Activated CD8-positive, alpha-beta memory T cell treated with anti-CD3 and anti-CD28 coated beads, Interleukin-2, amount 50 U/mL, for 48 hours (primary cell): ENCODE results near the gene SEMA3F.
A peak's percentile ranks its signal among the peaks of the same experiment; 100 is the strongest.
"Not testable (repeated sequence)": the region's sequence is repeated elsewhere in the genome, so short reads cannot be mapped to it uniquely, and the experiment has no call there.

ENCODE experiments used
- DNase-seq: peaks from one replicate; pipeline ENCODE4 v3.0.0-alpha.2; 2020

Gene SEMA3F

GRCh38 chr3:50215529-50215928 is 60.4 kb downstream of the SEMA3F start:
- DNase-seq: no peak

DNA sequence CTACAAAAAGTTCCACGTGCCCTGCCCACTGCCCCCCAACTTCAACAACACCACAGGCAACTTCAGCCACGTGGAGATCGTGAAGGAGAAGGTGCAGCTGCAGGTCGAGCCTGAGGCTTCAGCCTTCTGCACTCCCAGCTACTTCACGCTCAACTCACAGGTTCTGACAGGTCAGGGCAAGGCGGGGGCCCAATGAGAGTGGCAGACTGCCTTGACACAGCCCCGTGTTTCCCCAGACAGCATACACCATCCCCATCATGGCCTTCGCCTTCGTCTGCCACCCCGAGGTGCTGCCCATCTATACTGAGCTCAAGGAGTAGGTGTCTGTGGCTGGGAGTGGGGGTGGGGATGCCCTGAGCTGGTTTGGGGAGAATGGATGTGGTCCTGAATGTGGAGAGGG is 62.6 kb downstream of the SEMA3F start:
- no peak for DNase-seq

DNA sequence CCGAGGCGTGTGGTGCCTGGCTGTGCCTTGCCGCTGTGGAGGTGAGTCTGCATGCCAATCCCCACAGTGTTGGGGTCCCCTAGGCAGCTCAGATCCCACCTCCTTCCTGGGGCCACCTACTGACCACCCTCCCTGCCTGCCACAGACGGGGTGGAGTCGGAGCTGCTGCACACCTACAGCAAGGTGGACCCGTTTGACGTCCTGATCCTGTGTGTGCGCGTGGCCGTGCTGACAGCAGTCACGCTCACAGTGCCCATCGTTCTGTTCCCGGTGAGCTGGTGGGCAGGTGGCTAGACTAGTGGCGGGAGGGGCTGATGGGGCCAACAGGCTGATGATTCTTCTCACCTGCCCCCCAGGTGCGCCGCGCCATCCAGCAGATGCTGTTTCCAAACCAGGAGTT is 63.3 kb downstream of the SEMA3F start:
- no peak for DNase-seq

DNA sequence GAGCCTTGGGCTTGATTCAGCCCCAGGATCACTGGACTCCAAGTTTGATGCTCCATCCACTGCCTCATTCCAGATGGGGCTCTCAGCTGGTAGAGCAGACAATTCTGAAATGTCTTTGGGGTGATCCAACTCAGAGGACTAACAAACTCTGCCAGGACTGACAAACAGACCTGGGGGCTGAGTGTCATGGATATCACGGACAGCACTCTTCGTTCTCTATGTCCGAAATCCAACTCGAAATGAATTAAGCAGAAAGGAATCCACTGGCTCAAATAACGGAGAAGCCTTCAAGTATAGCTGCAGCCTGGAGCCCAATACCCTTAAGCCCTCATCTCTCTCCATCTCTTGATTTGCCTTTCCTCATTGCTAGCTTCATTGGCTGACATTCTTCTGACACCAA is 64.2 kb downstream of the SEMA3F start:
- DNase-seq: no peak

GRCh38 chr3:50220109-50220508 is 65.0 kb downstream of the SEMA3F start:
- no peak for DNase-seq

DNA sequence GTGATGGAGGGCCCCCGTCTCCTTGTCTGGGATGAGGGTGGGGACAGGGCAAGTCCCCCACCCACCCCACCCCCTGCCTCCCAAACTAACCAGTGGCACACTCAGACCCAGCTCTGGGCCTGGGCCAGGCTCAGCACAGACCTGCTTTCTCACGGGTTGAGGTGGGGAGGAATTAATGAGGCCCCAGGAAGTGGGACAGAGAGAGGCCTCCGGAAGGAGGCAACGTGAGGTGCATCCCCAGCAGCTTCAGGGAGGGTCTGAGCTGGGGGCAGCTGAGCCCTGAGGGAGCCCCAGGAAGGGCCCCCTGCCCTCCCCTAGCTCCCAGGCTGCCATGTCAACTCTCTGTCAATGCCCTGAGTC is 65.9 kb downstream of the SEMA3F start:
- DNase-seq: no peak

DNA sequence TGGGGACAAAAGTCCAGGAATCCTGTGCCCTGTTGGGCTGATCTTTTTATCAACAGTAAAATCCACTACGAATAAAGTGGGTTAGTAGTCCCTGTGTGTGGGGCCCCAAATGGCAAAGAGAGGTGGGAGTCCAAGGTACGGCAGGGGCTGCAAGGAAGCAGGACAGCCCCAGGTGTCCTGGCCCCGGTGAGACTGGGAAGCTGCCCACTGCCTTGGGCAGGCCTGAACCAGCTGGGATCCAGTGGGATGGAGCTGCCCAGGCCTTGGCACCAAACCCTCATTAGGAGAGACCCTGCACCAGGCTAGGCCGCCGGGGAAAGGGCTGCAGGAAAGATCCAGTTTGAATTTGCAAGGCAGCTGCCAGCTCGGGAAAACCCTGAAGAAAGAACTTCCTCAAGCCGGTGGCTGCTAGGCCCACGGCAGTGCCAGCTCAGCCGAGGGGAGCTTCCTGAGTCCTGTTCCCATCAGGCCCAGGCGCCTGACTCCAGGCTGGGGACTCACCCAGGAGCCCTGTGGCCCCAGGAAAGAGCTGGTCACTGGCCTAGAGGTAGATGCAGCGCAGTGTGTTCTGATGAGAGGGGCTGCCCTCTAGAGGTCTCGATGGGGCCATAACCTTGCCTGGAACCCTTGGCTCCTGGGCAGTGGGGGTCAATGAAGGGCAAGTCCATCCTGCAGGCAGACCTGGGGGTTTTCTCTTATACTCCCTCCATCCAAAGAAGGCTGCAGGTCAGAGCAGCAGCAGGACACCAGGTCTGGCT is 66.5 kb downstream of the SEMA3F start:
- DNase-seq: no peak

GRCh38 chr3:50222169-50222528 is 67.0 kb downstream of the SEMA3F start:
- no peak for DNase-seq

DNA sequence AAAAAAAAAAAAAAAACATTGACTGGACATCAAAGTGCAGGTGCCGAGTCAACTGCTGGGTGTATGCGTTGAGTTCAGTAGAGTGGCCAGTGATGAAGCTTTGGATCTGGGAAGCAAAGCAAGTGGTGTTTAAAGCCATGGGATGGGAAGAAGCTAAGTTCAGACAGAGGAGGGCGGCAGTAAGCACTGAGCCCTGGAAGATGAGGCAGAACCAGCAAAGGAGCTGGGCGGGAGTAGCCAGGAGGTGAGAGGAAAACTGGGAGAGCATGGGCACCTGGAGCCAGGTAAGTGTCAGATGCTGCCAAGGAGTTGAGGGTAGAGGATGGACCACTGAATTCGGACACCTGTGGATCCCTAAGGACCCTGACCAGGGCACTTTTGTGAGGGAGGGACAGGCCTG is 69.5 kb downstream of the SEMA3F start:
- no peak for DNase-seq

DNA sequence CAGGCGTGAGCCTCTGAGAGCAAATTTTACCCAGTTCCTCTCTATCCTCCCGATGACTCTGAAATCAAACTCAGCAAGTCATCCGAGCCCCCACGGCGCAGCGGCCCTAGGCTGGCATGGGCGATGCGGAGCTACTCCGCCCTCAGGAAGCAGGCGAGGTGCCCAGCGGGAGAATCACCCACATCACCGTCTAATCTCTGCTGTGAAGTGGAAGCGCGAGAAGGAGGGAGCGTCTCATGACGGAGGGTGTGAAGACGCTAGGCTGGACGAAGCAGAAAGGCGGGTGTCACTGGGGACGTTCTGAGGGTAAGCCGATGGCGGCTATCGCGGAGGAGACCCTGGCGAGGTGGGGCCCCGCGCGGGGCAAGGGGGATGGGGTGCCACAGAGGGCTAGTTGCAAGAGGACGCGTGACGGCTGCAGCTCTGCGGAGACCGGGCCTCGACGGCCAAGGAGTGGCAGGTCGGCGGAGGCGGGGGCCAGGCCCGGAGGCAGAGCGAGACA is 71.8 kb downstream of the SEMA3F start:
- DNase-seq: no peak

DNA sequence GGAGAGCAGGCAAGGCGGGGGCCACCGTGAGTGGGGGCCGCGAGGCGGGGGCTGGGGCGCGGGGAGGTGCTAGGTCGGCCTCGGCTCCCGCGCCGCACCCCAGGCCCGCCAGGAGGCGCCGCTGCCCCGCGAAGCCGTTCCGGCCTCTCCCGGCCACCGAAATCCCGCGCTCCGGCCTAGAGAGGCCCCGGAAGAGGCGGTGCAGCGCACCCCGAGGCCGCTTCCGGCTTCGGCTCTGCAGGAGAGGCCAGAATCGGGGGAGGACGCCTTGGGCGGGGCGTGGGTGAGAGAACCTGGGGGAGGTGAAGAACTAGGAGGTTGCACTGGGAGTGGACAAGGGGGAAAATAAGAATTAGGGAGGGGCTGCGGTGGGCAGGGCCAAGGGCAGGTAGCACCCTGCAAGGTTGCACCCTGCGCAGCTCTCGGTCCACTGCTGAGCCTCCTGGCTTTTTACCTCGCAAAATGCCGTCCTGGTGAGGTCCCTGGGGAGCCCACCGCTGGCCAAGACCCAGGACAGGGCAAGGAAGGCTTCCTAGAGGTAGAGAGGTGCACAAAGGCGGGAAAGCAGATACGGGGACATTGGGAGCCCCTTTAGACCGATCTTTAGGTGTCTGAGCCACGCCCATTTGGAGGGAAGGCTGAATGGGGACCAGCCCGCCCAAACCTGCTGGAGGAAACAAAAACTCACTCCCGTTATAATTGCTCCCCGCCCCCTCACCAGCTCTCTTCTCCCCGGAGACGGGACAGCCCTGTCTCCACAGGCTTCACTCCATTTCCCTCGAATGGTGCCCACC is 72.5 kb downstream of the SEMA3F start:
- peak; percentile 95 for DNase-seq

- not testable (repeated sequence) for DNase-seq
Measured at GRCh38 chr3:50228184-50228763, 73.2 kb downstream of the SEMA3F start.

- DNase-seq: no peak
Measured at GRCh38 chr3:50229490-50229889, 74.4 kb downstream of the SEMA3F start.

DNA sequence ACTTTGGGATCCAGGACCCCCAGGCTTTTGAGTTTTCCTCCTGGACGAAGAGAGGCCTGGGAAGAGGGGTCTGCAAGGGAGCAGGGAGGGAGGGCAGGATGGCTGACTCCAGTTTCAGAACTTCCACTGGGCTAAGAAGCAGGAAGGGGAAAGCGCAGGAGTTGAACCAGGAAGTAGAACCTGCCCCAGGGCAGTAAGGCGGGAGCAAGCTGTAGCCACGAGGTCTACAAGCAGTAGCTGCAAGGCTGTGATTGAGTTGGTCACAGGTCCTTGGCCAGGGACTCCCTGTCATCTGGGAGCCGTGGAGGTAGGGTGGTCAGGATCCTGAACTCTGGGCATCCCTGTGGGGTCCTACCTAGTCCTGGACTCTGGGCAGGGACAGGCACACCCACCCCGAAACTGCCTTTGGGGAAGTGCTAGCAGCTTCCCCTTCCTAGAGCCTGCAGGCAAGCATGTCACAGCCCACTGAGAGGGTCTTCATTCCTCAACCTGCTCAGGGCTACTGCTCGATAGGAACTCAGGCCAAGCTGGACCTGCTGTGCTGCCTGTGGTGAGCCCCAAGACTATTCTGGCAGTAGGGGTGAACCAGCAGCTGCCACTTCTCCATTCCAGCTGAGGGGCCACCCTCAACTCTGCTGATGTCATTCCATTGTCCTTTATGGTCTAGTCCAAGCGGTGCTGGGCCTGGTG is 75.1 kb downstream of the SEMA3F start:
- no peak for DNase-seq

- no peak for DNase-seq
Measured at GRCh38 chr3:50230794-50231125, 75.6 kb downstream of the SEMA3F start.

- no peak for DNase-seq
Measured at GRCh38 chr3:50231581-50231980, 76.5 kb downstream of the SEMA3F start.

GRCh38 chr3:50232303-50232702 is 77.2 kb downstream of the SEMA3F start:
- DNase-seq: no peak

DNA sequence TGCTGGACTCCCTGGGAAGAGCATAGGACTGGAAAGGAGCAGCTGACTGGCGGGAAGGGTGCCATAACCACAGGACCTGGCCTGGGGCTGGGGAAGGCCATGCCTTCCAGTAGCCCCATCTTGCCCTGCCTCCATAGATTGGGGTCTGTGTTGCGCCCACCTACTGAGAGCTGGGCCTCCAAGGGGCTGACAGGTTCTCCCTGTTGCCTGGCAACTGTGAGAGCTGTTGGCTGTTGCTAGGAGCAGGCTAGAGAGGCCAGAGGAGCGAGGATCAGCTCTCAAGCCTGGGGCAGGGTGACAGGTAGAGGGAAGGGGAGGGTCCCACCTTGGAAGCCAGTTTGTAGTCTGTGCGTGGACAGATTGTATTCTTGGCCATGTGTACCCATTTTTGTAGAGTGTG is 78.1 kb downstream of the SEMA3F start:
- DNase-seq: no peak

- peak; percentile 98 for DNase-seq
Measured at GRCh38 chr3:50235716-50236483, 80.8 kb downstream of the SEMA3F start, which contains the start of gene GNAI2. TSS of gene GNAI2 (plus strand) at chr3:50236204. CDS start at chr3:50236336, 132 bp downstream.

DNA sequence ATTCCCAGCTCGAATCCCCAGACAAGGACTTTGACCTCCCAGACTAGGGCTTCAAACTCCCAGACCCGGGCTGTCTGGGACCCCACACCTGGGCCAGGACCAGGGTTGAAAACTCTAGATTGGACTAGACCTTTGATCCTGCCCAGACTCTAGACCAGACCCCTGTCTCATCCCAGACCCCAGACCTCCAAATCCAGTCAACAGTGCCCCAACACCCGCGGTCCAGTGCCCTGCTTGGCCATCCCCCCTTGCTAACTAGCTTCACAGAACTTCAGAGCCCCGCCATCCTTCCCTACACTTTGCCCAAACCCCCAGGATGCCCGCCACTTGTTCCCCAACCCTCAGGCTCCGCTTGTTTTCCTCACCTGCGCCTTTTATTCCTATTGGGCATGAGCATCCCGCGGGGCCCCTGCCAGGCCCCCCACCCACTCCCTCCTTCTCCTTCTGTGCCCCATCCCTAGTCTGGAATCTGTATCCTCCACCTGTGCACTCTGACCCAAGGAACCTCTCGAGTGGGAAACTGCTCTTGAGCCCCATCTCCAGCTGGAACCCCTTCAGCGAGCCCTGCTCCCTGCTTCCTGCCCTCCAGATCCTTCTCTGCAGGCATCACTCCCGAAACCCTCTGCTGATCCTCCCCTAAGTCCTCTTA is 81.5 kb downstream of the SEMA3F start:
- peak; percentile 61 for DNase-seq

DNA sequence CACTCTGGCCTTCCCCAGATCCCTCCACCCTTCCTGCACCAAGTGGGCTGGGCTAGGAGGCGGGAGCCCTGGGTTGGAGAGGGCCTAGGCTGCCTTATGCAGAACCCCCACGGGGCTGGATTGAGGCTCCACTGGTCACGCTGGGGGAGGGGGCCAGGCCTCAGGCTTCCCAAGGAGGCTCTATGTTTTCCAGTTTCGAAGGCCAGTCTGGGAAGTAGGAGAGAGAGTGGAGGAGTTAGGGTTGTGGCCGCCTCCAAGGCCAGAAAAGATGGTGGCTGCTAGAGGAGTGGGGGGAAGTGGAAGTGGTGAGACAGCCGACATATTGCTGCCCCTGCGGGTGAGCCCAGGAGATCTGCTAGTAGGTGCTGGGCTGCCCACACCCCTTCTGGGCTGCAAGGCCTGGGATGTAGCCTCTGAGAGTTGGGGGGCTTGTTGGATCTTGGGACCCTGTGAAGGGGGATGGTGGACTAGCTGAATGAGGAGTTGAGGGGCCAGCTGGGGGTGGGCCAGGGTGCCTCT is 82.1 kb downstream of the SEMA3F start:
- DNase-seq: peak; percentile 67
